HG02884 (cell line): Measurements from ENCODE around the gene SRGAP3.

Experiments
- ATAC-seq: cut with Tn5 transposase; IDR thresholded peaks from one replicate; pipeline ENCODE4 v1.9.1; 2021; ENCODE audit warnings: mild to moderate bottlenecking, moderate library complexity; ENCODE audit not compliant: unreplicated experiment

The SRGAP3 gene

GRCh38 chr3:9121366-9122001 lies 128.0 kb downstream of the SRGAP3 start:
- no peak for ATAC-seq

GRCh38 chr3:9119331-9119730 lies 130.1 kb downstream of the SRGAP3 start:
- no peak for ATAC-seq

- no peak for ATAC-seq
Observed at GRCh38 chr3:9118222-9118621, 131.2 kb downstream of the SRGAP3 start.

GRCh38 chr3:9117220-9117619 lies 132.2 kb downstream of the SRGAP3 start:
- ATAC-seq = no peak

DNA sequence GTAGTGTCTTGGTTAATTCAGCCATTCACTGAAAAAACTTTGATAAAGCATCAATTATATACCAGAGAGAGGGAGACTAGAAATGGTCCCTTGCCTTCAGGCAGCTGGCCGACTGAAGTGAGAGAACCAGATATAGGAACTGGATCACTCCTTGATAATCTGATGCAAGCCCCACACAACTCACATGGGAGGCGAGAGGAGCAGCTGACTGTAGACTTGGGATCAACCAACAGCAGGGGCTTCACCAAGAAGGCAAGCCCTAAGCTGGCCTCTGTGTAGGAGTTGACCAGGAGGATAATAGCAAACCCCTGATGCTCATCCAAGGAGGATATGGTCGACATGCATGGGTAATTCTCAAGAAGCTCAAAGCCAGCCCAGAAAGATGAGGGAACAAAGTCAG lies 133.1 kb downstream of the SRGAP3 start:
- no peak for ATAC-seq

- ATAC-seq = no peak
Observed at GRCh38 chr3:9115336-9115735, 134.1 kb downstream of the SRGAP3 start.

DNA sequence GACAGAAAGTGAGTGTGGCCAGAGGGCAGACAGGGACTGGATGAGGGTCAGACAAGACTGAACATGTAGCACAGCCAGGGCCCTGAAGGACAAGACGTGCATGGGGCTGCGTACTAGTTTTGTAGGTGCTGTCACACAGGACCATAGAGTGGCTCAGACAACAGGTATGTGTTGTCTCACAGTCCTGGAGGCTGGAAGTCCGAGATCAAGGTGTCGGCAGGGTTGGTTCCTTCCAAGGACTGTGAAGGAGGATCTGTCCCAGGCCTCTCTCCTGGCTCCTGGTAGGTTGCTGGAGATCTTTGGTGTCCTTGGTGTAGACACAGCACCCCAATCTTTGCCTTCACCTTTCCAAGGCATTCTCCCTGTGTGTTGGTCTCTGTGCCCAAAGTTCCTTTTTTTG lies 136.4 kb downstream of the SRGAP3 start:
- no peak for ATAC-seq

DNA sequence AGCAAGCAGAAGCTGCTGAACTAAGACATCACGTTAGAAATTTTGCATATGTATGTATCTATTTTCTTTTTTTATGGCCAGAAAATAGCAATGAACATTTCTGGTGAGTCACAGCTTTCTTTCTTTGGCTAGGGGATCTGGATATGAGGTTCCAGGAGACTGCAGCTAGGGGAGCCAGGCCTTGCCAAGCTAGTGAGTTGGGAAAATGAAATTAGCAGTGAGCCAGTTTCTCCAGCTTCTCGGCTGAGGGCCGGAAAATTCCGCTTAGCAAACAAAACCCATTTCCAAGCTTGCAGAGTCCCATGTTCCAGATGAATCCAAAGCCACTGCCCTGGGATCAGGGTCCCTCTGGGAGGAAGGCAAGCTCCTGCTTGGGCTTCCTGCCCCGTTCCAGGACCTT lies 137.6 kb downstream of the SRGAP3 start:
- ATAC-seq = no peak

DNA sequence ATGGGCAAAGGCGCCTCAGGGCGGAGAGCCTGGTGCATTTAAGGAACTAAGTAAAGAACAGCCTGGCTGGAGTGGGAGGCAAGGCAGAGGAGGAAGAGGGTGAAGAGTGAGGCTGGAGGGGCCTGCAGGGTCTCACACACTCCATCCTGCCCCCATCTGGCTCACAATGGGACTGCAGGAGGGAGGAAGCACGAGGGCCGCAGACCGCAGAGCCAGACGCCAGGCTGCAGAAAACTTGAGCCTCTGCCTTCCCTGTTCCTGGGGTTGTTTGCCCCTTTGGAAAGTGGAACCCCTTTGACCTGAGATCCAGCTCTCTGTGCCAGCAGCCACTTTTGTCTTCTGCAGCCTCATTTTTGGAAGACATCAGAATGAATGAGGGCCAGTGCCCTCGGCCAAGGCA lies 138.0 kb downstream of the SRGAP3 start:
- ATAC-seq = no peak

DNA sequence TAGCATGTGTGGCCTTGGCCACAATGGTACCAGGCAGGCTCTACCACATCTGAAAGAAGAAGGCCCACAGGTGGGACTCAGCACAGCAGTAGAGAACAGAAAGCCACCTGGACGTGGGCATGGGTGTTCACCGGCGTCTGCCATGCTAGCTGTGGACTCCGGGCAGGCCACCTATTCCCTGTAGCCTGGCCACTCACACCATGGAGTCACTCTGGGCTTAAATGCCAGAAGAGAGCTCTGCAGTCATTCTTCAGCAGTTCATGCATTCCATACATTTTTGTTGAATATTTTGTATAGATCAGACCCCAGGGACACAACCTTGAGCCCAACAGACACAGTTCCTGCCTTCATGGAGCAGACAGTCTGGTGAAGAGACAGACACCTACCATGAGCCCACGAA lies 138.6 kb downstream of the SRGAP3 start:
- ATAC-seq = no peak

GRCh38 chr3:9110316-9110715 lies 139.1 kb downstream of the SRGAP3 start:
- no peak for ATAC-seq

DNA sequence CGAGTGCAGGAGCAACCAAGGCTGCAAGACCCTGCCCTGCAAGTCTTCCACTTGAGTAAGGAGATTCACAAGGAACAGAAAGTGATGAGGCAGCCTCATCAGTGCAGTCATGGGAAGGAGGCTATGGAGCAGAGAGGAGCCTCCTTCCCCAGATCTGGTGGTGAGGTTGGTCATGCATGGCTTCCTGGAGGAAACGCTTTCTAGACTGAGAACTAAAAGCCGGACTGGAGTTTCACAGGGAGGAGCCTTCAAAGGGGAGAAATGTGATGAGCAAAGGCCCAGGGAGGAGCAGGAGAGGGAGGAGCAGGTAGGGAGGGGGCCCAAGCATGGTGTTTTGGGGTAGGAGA lies 139.9 kb downstream of the SRGAP3 start:
- ATAC-seq = no peak

GRCh38 chr3:9108876-9109567 lies 140.4 kb downstream of the SRGAP3 start:
- ATAC-seq = no peak

DNA sequence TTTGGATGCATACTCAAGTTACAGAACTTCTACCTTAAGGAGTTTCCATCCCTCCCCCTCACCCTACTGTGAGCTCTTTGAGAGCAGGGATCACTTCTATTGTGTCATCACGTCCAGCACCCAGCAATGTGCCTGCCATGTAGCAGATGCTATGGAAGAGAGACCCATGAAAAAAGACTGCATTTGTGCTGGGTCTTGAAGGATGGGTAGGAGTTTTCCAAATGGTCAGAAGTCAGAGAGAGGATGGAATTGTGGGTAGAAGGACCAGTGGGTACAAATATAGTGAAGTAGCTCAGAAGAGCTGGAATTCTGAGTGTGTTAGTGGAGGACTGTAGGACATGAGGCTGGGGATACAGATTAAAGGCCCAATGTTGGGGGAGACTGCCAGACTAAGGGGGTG lies 141.7 kb downstream of the SRGAP3 start:
- ATAC-seq = no peak

- no peak for ATAC-seq
Observed at GRCh38 chr3:9105421-9105820, 144.0 kb downstream of the SRGAP3 start.

DNA sequence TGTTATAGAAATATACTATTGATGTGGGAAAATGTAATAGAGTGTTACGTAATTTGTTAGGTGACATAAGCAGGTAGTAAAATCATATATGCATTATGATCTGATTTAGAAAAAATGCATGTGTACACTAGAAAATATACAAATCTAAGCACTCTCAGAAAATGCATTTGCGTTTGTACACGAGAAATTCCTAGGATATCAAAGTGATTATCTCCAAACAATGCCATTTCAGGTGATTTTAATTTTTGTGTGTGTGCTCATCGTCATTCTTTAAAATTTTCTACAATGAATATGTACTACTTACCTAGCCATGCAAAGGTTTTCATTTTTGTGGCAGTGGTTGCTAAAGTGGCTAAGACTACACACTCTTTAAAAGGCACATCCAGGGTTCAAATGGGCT lies 145.3 kb downstream of the SRGAP3 start:
- no peak for ATAC-seq

DNA sequence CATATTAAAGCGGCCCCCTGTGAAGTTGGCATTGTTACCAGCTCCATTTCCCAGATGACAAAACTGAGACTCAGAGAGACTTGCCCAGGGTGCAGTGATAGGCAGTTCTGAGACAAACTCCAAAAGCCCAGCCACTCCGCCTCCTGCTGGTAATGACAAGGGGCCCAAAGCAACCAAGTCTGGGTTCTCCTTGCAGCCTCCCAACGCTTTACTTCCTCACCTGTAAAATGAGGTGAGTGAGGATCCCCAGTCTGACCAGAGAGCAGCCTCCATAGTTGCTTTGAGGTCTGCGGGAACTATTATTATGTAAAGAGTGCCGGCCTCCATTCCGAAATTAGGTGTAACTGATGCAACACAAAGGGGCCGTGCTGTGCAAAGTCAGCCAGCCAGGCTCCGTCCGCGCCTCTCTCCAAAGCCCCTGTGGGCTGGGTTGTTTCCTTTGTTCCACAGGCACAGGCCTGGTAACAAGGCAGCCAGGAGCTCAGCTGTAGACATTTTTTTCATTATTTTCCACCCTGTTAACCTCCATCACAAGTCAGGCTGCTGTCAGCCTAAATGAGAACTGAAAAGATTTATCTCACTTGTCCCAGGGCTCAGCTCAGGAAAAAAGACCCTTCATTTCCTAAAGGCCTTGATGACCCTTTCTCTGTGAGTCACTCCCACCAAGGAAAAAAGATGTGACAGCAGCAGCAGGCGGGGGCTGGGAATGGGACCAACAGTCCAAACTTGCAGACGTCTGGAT lies 147.0 kb downstream of the SRGAP3 start:
- no peak for ATAC-seq

DNA sequence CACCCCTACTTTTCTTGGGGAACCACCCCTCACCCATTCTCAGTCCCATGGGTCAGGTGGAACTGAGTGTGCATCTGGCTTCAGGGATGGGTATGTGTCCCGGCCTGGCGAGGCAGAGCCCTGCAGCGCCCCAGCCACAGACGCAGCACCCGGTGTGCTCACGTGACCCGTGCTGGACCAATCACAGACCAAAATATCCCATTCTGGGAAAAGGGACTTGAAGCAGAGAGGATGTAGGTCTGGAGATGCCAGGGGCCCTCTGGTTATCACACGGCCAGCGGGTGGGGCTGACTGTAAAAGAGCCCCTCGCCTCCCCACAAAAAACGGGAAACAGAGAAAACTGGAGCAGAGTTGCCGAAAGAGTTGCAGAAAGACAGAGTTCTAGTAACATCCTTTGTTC lies 148.2 kb downstream of the SRGAP3 start:
- ATAC-seq = no peak

DNA sequence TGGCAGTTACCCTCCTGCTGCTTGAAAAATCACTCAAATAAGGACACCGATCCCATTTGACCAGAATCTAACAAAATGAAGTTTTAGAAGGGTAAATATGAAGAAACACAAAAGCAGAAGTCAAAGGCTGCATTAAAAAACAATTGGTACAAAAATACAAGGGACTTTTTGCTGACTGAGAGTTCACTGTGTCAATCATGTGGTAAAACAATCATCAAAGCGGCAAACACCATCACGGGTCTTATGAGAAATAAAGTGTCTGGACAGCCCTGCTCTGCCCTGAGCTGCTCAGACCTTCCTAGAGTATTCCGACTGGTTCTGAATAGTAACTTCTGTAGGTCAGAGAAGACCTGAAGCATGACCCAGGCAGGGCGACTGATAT lies 148.9 kb downstream of the SRGAP3 start:
- ATAC-seq = no peak

DNA sequence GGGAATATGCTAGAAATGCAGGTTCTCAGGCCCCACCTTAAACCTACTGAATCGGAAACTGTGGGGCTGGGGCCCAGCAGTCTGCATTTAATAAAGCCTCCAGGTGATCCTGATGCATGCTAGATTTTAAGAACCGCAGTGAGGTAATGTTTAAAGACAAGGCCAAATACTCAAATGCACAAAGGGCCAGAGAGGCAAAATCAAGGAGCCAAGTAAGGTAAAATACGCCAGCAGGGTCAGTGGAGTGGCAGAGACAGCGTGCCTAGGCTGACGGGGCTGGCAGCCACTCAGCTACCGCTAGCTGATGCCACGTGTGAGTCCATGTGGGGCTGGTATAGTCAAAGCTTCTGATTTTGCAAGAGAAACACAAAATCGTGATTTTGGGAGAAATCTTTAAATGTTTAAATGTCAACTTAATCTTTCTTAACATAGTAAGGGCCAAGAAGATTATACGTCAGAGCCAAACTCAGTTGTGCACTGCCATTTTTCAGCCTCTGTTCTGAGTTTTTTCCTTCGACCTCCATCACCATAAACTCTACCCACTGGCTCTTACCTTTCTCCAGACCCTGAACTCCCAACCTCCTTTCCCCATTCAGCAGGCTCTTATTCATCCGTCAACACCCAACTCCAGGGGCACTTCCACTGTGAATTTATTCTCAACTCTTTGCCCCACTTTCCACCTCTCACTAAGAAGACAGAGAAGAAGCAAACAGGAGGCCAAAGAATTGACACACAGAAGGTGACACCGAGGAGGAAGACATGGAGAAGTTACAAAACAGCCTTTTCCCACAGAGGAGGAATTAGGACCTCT lies 149.5 kb downstream of the SRGAP3 start:
- no peak for ATAC-seq
